HL-60 (cell line): ENCODE results near the gene VTI1A.

ENCODE experiments used
- DNase-seq, 2 experiments: peaks; one replicate each; pipeline ENCODE4 v3.0.0-alpha.2; 2010 to 2020; ENCODE audit warnings: low read depth in 1 of 2, low spot score in 1 of 2
- H3K27ac ChIP-seq: fragments of 250-450 bp; sonication (Bioruptor Pico); replicated peaks from 2 replicates; pipeline ENCODE4 v1.5.1; 2020; ENCODE audit warnings: mild to moderate bottlenecking, moderate library complexity
- H3K27me3 ChIP-seq: fragments of 250-450 bp; sonication (Bioruptor Pico); 2 replicates; pipeline ENCODE4 v1.5.1; 2021; ENCODE audit warnings: mild to moderate bottlenecking, moderate library complexity; ENCODE audit not compliant: insufficient read depth, poor library complexity, severe bottlenecking
- H3K4me3 ChIP-seq: replicated peaks from 2 replicates; pipeline ENCODE4 v1.5.1; 2011; ENCODE audit warnings: mild to moderate bottlenecking, control low read depth, low read length; ENCODE audit not compliant: insufficient read depth
- CTCF ChIP-seq: IDR thresholded peaks from one replicate; pipeline ENCODE4 v1.5.1; 2011; ENCODE audit warnings: low read length, control low read depth, inconsistent platforms; ENCODE audit not compliant: insufficient read depth
- GABPA ChIP-seq: IDR thresholded peaks from 2 replicates; pipeline ENCODE4 v1.6.1; 2012; ENCODE audit warnings: low read depth
- POLR2AphosphoS5 ChIP-seq: IDR thresholded peaks from 2 replicates; pipeline ENCODE4 v1.6.1; 2012; ENCODE audit warnings: low read depth
- SPI1 ChIP-seq: IDR thresholded peaks from 2 replicates; pipeline ENCODE4 v1.6.1; 2012; ENCODE audit warnings: low read depth, mild to moderate bottlenecking, borderline replicate concordance
- TF ChIP-seq, protein P1 (sequence below): IDR thresholded peaks from 2 replicates; pipeline ENCODE4 v1.6.1; 2012; ENCODE audit warnings: low read depth; ENCODE audit not compliant: insufficient replicate concordance

The VTI1A gene

DNA sequence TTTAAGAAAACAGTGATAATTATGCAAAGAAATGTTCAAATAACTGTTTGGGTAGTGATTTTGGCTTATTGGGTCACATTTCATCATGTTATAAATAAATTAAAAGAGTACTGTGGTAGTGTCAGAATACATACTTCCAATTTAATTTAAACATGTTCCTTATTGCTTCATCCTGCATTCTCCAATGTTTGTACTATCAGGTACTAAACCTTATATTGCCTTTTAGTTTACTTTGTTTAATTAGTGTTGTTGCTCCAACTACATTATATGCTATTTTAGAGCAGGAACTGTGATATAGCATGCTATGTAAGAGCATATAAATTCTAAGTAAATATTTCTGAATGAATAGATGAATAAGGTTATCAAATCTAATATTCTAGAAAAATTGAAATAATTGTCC, 40.9 kb downstream of the VTI1A start:
- H3K27ac ChIP-seq: no peak overlapping the region
- H3K4me3 ChIP-seq: no peak overlapping the region
- DNase-seq: no peak
- TF ChIP-seq, protein P1, sequence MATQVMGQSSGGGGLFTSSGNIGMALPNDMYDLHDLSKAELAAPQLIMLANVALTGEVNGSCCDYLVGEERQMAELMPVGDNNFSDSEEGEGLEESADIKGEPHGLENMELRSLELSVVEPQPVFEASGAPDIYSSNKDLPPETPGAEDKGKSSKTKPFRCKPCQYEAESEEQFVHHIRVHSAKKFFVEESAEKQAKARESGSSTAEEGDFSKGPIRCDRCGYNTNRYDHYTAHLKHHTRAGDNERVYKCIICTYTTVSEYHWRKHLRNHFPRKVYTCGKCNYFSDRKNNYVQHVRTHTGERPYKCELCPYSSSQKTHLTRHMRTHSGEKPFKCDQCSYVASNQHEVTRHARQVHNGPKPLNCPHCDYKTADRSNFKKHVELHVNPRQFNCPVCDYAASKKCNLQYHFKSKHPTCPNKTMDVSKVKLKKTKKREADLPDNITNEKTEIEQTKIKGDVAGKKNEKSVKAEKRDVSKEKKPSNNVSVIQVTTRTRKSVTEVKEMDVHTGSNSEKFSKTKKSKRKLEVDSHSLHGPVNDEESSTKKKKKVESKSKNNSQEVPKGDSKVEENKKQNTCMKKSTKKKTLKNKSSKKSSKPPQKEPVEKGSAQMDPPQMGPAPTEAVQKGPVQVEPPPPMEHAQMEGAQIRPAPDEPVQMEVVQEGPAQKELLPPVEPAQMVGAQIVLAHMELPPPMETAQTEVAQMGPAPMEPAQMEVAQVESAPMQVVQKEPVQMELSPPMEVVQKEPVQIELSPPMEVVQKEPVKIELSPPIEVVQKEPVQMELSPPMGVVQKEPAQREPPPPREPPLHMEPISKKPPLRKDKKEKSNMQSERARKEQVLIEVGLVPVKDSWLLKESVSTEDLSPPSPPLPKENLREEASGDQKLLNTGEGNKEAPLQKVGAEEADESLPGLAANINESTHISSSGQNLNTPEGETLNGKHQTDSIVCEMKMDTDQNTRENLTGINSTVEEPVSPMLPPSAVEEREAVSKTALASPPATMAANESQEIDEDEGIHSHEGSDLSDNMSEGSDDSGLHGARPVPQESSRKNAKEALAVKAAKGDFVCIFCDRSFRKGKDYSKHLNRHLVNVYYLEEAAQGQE: no peak
- TF ChIP-seq SPI1 (no peak), CTCF (no peak), POLR2AphosphoS5 (no peak), GABPA (no peak)
- no peaks in the 10 kb centered on the region for H3K27me3 ChIP-seq

DNA sequence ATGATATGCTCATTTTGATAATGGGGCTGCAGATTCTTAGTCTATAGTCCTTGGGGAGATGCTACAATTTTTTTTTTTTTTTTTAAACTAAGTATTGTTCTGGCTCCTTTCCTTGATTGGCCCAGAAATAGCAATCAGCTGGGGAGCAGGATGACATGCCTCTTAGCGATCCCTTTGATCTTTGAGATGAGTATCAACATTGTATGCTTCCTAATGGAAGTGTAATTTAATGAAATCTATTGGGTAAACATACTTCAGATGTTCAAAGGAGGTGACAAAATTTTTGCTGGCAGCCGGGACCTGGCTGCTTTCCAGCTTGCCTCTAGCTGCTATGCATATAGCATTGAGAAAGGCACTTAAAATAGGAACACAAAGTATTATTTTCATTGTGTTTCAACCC, 43.5 kb downstream of the VTI1A start:
- no peak for DNase-seq
- Histone ChIP-seq H3K4me3 (no peak overlapping the region), H3K27me3 (no peaks in the 10 kb centered on the region), H3K27ac (no peak overlapping the region)
- TF ChIP-seq, protein P1: no peak
- TF ChIP-seq POLR2AphosphoS5 (no peak), GABPA (no peak), CTCF (no peak), SPI1 (no peak)

DNA sequence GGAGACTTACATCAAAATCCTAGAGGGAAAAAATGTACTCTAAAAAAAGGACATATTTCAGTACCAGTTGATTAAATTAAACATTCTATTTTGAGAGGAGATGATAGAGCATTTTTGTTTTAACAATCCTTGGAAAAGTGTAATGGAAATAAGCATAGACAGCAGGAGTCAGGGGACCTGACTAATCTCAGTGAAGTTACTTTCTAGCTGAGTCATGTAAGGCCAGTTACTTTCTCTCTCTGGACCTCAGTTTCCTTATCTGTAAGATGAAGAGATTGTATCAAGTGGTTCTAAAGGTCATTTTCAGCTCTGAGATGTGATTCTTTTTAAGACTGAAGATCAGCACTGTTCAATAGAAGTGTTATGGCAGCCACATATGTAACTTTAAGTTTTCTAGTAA, 44.1 kb downstream of the VTI1A start:
- TF ChIP-seq POLR2AphosphoS5 (no peak), SPI1 (no peak), CTCF (no peak), GABPA (no peak)
- TF ChIP-seq, protein P1: no peak
- no peak for DNase-seq
- Histone ChIP-seq H3K27me3 (no peaks in the 10 kb centered on the region), H3K4me3 (no peak overlapping the region), H3K27ac (no peak overlapping the region)
